Body of pancreas (tissue), 4 donors: ENCODE results near the gene GNMT.

Experiments used
- CTCF ChIP-seq, 7 experiments: fragments of 450-650 bp in 4 of 7; fragments of 200-600 bp in 3 of 7; sonication (generic) in 3 of 7; IDR thresholded peaks; one replicate each; pipeline ENCODE4 v1.5.1; 2016 to 2019; ENCODE audit warnings: antibody characterized with exemption in 7 of 7
- POLR2A ChIP-seq, 3 donors: fragments of 450-650 bp; IDR thresholded peaks; one replicate each; pipeline ENCODE4 v1.6.1; 2016; ENCODE audit warnings: antibody characterized with exemption in 3 of 3, mild to moderate bottlenecking in 2 of 3

- TF ChIP-seq CTCF (IDR thresholded peaks at IDR 0.05) (no peak), POLR2A (IDR thresholded peaks at IDR 0.05) (peak in 1 of 3 donors; percentile 59)
These were observed 9.4 kb downstream of the GNMT start for GRCh38 chr6:42969934-42970333.
